A549 (cell line): Measurements from ENCODE around the gene OSGEPL1. TPM values are rescaled to one million over a fixed set of nuclear protein-coding genes. Genes with fewer than 3 reads are reported as not detected.

Experiments used
- ATAC-seq, 2 experiments: fragments of 200-7000 bp in 1 of 2; fragments of >200 bp in 1 of 2; cut with Nextera tagmentation in 1 of 2; cut with Tn5 transposase in 1 of 2; 3 replicates each; pipeline versions ENCODE4 v1.8.0 to v1.9.1; 2018 to 2020; ENCODE audit warnings: mild to moderate bottlenecking in 1 of 2, moderate library complexity in 1 of 2
- CTCF ChIA-PET: fragments of 300-600 bp; sonication (Branson Sonifier 250); formaldehyde crosslinking; extraction: SDS; loops from one replicate; lab custom pipeline; 2021; ENCODE audit warnings: antibody characterized with exemption, inconsistent platforms; lab: Yijun Ruan, JAX
- POLR2A ChIA-PET: fragments of 350-600 bp; formaldehyde crosslinking; extraction: SDS; loops from one replicate; lab custom pipeline; 2021; ENCODE audit warnings: antibody characterized with exemption, inconsistent platforms; lab: Yijun Ruan, JAX
- DNase-seq, 2 experiments: peaks; one replicate each; pipeline versions ENCODE4 v3.0.0 to v3.0.0-alpha.2; 2011 to 2016; ENCODE audit warnings: low read depth in 1 of 2, low spot score in 1 of 2
- FAIRE-seq: peaks from 2 replicates; lab custom pipeline; 2011; peaks lifted over from hg19 to GRCh38; lab: Jason Lieb, UNC
- H3K27ac ChIP-seq, 2 experiments: fragments of >200 bp; sonication (Bioruptor Twin); formaldehyde crosslinking; 3 replicates each; pipeline ENCODE4 v1.5.1; 2016 to 2017
- H3K4me1 ChIP-seq: fragments of >200 bp; sonication (Bioruptor Twin); formaldehyde crosslinking; 3 replicates; pipeline ENCODE4 v1.6.1; 2016
- H3K4me2 ChIP-seq: fragments of >200 bp; sonication (Bioruptor Twin); formaldehyde crosslinking; 3 replicates; pipeline ENCODE4 v1.6.1; 2016
- H3K4me3 ChIP-seq: fragments of >200 bp; sonication (Bioruptor Twin); formaldehyde crosslinking; 3 replicates; pipeline ENCODE4 v1.5.1; 2016
- H3K9me3 ChIP-seq: fragments of >200 bp; sonication (Bioruptor Twin); formaldehyde crosslinking; 3 replicates; pipeline ENCODE4 v1.6.1; 2016
- CBX2 ChIP-seq: fragments of 200-600 bp; sonication (generic); IDR thresholded peaks from 2 replicates; pipeline ENCODE4 v1.6.1; 2016; ENCODE audit warnings: low read depth, mild to moderate bottlenecking, borderline replicate concordance
- CBX8 ChIP-seq: fragments of 200-600 bp; sonication (generic); IDR thresholded peaks from 2 replicates; pipeline ENCODE4 v1.6.1; 2016
- CHD4 ChIP-seq: fragments of 200-600 bp; sonication (generic); IDR thresholded peaks from 2 replicates; pipeline ENCODE4 v1.6.1; 2016; ENCODE audit warnings: antibody characterized with exemption, mild to moderate bottlenecking, borderline replicate concordance
- FOSB ChIP-seq: fragments of 250-450 bp; sonication (Bioruptor Pico); IDR thresholded peaks from 2 replicates; pipeline ENCODE4 v1.5.0; 2020; ENCODE audit warnings: mild to moderate bottlenecking, moderate library complexity
- FOXS1 ChIP-seq: fragments of 250-450 bp; sonication (Bioruptor Pico); IDR thresholded peaks from 2 replicates; pipeline ENCODE4 v1.5.0; 2020; ENCODE audit warnings: mild to moderate bottlenecking, moderate library complexity
- HDAC2 ChIP-seq: fragments of 200-600 bp; sonication (generic); IDR thresholded peaks from 2 replicates; pipeline ENCODE4 v1.6.1; 2016
- HEYL ChIP-seq: fragments of 250-450 bp; sonication (Bioruptor Pico); IDR thresholded peaks from 2 replicates; pipeline ENCODE4 v1.8.0; 2021; ENCODE audit warnings: mild to moderate bottlenecking, moderate library complexity
- HOXA7 ChIP-seq: fragments of 250-450 bp; sonication (Bioruptor Pico); IDR thresholded peaks from 2 replicates; pipeline ENCODE4 v1.5.0; 2020; ENCODE audit warnings: mild to moderate bottlenecking, moderate library complexity
- JUN ChIP-seq, 2 experiments: fragments of >200 bp; sonication (Bioruptor Twin); formaldehyde crosslinking; IDR thresholded peaks; 2 replicates in 1 of 2; 3 replicates in 1 of 2; pipeline ENCODE4 v1.6.1; 2016 to 2017
- JUNB ChIP-seq: fragments of >200 bp; sonication (Bioruptor Twin); formaldehyde crosslinking; IDR thresholded peaks from 2 replicates; pipeline ENCODE4 v1.6.1; 2016
- KDM1A ChIP-seq: fragments of 200-600 bp; sonication (generic); IDR thresholded peaks from 2 replicates; pipeline ENCODE4 v1.6.1; 2016; ENCODE audit warnings: low read depth, mild to moderate bottlenecking
- KDM5A ChIP-seq: fragments of 200-600 bp; sonication (generic); IDR thresholded peaks from 2 replicates; pipeline ENCODE4 v1.6.1; 2016; ENCODE audit warnings: antibody characterized with exemption, mild to moderate bottlenecking
- NFE2L2 ChIP-seq: fragments of 150-350 bp; conservative IDR thresholded peaks from 2 replicates; pipeline ENCODE4 v1.6.1; 2014; ENCODE audit warnings: low read length
- NPAS2 ChIP-seq: fragments of 250-450 bp; sonication (Bioruptor Pico); IDR thresholded peaks from 2 replicates; pipeline ENCODE4 v1.8.0; 2022; ENCODE audit warnings: mild to moderate bottlenecking, moderate library complexity, borderline replicate concordance
- PHF8 ChIP-seq: fragments of 200-600 bp; sonication (generic); IDR thresholded peaks from 2 replicates; pipeline ENCODE4 v1.6.1; 2016; ENCODE audit warnings: low read depth, mild to moderate bottlenecking, antibody characterized with exemption, moderate library complexity, borderline replicate concordance
- RARB ChIP-seq: fragments of 250-450 bp; sonication (Bioruptor Pico); IDR thresholded peaks from 2 replicates; pipeline ENCODE4 v1.8.0; 2021; ENCODE audit warnings: mild to moderate bottlenecking, moderate library complexity
- SMC3 ChIP-seq: fragments of >200 bp; sonication (Bioruptor Twin); formaldehyde crosslinking; IDR thresholded peaks from 3 replicates; pipeline ENCODE4 v1.6.1; 2018; ENCODE audit warnings: inconsistent platforms
- TFCP2L1 ChIP-seq: fragments of 250-450 bp; sonication (Bioruptor Pico); IDR thresholded peaks from 2 replicates; pipeline ENCODE4 v1.5.0; 2021; ENCODE audit warnings: mild to moderate bottlenecking
- TP53 ChIP-seq: fragments of 250-450 bp; sonication (Bioruptor Pico); IDR thresholded peaks from 2 replicates; pipeline ENCODE4 v1.5.0; 2021; ENCODE audit warnings: mild to moderate bottlenecking, moderate library complexity
- ZFP36 ChIP-seq: fragments of 450-650 bp; IDR thresholded peaks from 2 replicates; pipeline ENCODE4 v1.6.1; 2014; ENCODE audit warnings: borderline replicate concordance; ENCODE audit not compliant: partially characterized antibody
- ZSCAN20 ChIP-seq: fragments of 250-450 bp; sonication (Bioruptor Pico); IDR thresholded peaks from 2 replicates; pipeline ENCODE4 v1.8.0; 2022; ENCODE audit warnings: mild to moderate bottlenecking, moderate library complexity
- WGBS: methylation state at CpG from one replicate; pipeline ENCODE4 v1.1.6; 2017; ENCODE audit errors: missing lambda C conversion rate; 5-methylcytosine and 5-hydroxymethylcytosine counted together
- polyA minus RNA-seq: library from RNA; depleted of rRNA, polyadenylated mRNA; stranded (reverse); fragments of >200 nt; gene quantifications from 2 replicates; pipeline ENCODE4 v1.2.3, GENCODE V29; 2011; rRNA and poly(A)+ RNA removed
- polyA plus RNA-seq, 4 experiments: library from polyadenylated mRNA; depleted of rRNA in 3 of 4; stranded (reverse); fragments of >200 nt; fragmentation: RNase III in 1 of 4; extraction: RNeasy Plus Mini Kit Qiagen cat#74134 plus additional on column Dnase treatment in 1 of 4; gene quantifications; 2 replicates in 3 of 4; 3 replicates in 1 of 4; pipeline ENCODE4 v1.2.3, GENCODE V29; 2011 to 2017
- TF ChIP-seq, protein P1 (sequence below): IDR thresholded peaks from 2 replicates; pipeline ENCODE4 v1.6.1; 2012; ENCODE audit warnings: low read depth, borderline replicate concordance
- TF ChIP-seq, protein P2 (sequence below): fragments of >200 bp; sonication (Bioruptor Twin); formaldehyde crosslinking; IDR thresholded peaks from 3 replicates; pipeline ENCODE4 v1.6.1; 2016
- TF ChIP-seq, protein P3 (sequence below): fragments of >200 bp; sonication (Bioruptor Twin); formaldehyde crosslinking; IDR thresholded peaks from 3 replicates; pipeline ENCODE4 v1.5.1; 2016
- TF ChIP-seq, protein P4 (sequence below): fragments of 200-600 bp; sonication (generic); IDR thresholded peaks from 2 replicates; pipeline ENCODE4 v1.6.1; 2016; ENCODE audit warnings: antibody characterized with exemption, mild to moderate bottlenecking, moderate library complexity
- TF ChIP-seq, protein P5 (sequence below): fragments of 450-650 bp; IDR thresholded peaks from 2 replicates; pipeline ENCODE4 v1.6.1; 2014; ENCODE audit warnings: antibody characterized with exemption
- TF ChIP-seq, protein P6 (sequence below): fragments of 250-450 bp; sonication (Bioruptor Pico); IDR thresholded peaks from 2 replicates; pipeline ENCODE4 v1.5.0; 2021; ENCODE audit warnings: mild to moderate bottlenecking, moderate library complexity, borderline replicate concordance

The OSGEPL1 gene, protein sequence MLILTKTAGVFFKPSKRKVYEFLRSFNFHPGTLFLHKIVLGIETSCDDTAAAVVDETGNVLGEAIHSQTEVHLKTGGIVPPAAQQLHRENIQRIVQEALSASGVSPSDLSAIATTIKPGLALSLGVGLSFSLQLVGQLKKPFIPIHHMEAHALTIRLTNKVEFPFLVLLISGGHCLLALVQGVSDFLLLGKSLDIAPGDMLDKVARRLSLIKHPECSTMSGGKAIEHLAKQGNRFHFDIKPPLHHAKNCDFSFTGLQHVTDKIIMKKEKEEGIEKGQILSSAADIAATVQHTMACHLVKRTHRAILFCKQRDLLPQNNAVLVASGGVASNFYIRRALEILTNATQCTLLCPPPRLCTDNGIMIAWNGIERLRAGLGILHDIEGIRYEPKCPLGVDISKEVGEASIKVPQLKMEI
- polyA plus RNA-seq (2011; rRNA removed) = 13.3 and 14.4 TPM in 2 replicates
- polyA plus RNA-seq (2012; cell fraction: cytosol; rRNA removed) = 3.9 and 4.4 TPM in 2 replicates
- 2.7 and 4.0 TPM in 2 replicates for polyA plus RNA-seq (2012; cell fraction: nucleus; rRNA removed)
- 8.2 to 9.0 TPM (median 8.6 TPM) in 3 replicates for polyA plus RNA-seq (2017; fragmentation: RNase III; extraction: RNeasy Plus Mini Kit Qiagen cat#74134 plus additional on column Dnase treatment)
- polyA minus RNA-seq = 10.3 and 11.1 TPM in 2 replicates

DNA sequence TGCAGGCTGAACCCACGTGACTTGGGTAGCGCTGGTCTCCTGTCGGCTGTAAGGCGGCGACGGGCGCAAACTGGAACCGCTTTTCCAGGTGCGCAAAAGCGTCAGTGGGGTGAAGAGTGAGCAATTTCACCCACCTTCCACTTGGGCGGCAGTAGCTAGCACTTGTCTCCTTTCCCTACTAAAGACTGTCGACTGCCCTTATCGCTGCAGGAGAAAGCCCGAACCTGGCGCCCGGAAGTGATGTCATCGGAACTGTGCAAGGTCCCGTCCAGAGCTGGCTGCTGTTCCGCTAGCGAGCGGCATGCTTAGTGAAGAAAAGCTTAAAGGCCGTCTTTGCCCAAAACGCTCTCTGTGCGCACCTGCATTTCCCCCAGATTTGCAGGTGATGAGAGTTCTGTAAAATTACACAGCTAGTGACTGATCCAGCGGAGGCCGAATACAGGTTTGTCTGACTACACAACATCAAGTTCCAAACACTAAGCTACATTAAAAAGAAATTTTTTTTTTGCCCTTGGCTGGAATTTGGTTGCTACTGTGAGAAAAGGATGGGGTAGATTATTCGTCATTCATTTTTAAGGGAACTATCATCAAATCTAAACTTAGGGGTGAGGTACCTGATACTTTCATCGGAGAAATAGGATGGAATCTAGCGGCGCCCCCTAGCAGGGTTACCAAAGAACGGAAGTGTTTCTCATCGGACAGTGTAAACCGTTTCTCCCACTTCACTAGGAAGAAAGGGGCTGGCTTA, at the start of gene OSGEPL1:
TSS of gene OSGEPL1 (minus strand) at position 242 of the 748 bp plus-strand sequence. CDS start 1,152 bp downstream, outside the sequence.
- H3K4me3 ChIP-seq = peak within 1 kb of the TSS; percentile 95
- H3K4me2 ChIP-seq = peak within 1 kb of the TSS; percentile 90
- peaks cover 13% of the 10 kb centered on the region for H3K4me1 ChIP-seq
- DNase-seq = peak; percentile 60 to 97
- ChIA-PET POLR2A (interaction anchor here (0.7 to 1.5 kb wide), 10 partner anchors 9 to 516 kb away, joined by 3 to 10 read pairs (median 4); partner anchors contain the start of genes ASNSD1, ORMDL1, PMS1 and SLC40A1), CTCF (interaction anchor here (0.6 to 6.5 kb wide), 24 partner anchors 9 to 368 kb away, joined by 3 to 40 read pairs (median 4); partner anchors contain the start of genes ANKAR, ORMDL1 and PMS1)
- no peaks in the 10 kb centered on the region for H3K9me3 ChIP-seq
- 1% methylated on average over 33 of the region's 33 CpGs for WGBS
- FAIRE-seq = peak; percentile 39
- H3K27ac ChIP-seq = peak within 1 kb of the TSS; percentile 94 to 98
- ATAC-seq = peak; percentile 98 to 99
- no peak for TF ChIP-seq CBX2
- TF ChIP-seq ZFP36 = no peak
- no peak for TF ChIP-seq KDM1A
- TF ChIP-seq NPAS2 (CRISPR knock-in tag) = no peak
- TF ChIP-seq TP53 (CRISPR knock-in tag) = no peak
- TF ChIP-seq HEYL (CRISPR knock-in tag) = no peak
- TF ChIP-seq, protein P1, sequence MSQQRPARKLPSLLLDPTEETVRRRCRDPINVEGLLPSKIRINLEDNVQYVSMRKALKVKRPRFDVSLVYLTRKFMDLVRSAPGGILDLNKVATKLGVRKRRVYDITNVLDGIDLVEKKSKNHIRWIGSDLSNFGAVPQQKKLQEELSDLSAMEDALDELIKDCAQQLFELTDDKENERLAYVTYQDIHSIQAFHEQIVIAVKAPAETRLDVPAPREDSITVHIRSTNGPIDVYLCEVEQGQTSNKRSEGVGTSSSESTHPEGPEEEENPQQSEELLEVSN = peak; percentile 35; the same call in 1 of the 2 replicates
- peak; percentile 55 for TF ChIP-seq KDM5A
- TF ChIP-seq SMC3 = 0 out of 3 replicates have a peak, but pooled peaks have one; percentile 10
- no peak for TF ChIP-seq FOSB (CRISPR knock-in tag)
- TF ChIP-seq, protein P2, sequence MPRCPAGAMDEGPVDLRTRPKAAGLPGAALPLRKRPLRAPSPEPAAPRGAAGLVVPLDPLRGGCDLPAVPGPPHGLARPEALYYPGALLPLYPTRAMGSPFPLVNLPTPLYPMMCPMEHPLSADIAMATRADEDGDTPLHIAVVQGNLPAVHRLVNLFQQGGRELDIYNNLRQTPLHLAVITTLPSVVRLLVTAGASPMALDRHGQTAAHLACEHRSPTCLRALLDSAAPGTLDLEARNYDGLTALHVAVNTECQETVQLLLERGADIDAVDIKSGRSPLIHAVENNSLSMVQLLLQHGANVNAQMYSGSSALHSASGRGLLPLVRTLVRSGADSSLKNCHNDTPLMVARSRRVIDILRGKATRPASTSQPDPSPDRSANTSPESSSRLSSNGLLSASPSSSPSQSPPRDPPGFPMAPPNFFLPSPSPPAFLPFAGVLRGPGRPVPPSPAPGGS = peak; percentile 80; the same call in 2 of the 3 replicates
- TF ChIP-seq, protein P3, sequence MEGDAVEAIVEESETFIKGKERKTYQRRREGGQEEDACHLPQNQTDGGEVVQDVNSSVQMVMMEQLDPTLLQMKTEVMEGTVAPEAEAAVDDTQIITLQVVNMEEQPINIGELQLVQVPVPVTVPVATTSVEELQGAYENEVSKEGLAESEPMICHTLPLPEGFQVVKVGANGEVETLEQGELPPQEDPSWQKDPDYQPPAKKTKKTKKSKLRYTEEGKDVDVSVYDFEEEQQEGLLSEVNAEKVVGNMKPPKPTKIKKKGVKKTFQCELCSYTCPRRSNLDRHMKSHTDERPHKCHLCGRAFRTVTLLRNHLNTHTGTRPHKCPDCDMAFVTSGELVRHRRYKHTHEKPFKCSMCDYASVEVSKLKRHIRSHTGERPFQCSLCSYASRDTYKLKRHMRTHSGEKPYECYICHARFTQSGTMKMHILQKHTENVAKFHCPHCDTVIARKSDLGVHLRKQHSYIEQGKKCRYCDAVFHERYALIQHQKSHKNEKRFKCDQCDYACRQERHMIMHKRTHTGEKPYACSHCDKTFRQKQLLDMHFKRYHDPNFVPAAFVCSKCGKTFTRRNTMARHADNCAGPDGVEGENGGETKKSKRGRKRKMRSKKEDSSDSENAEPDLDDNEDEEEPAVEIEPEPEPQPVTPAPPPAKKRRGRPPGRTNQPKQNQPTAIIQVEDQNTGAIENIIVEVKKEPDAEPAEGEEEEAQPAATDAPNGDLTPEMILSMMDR = peak; percentile 66
- no peak for TF ChIP-seq JUNB
- TF ChIP-seq HOXA7 (CRISPR knock-in tag) = 0 out of 2 replicates have a peak, but pooled peaks have one; percentile 54
- TF ChIP-seq, protein P4, sequence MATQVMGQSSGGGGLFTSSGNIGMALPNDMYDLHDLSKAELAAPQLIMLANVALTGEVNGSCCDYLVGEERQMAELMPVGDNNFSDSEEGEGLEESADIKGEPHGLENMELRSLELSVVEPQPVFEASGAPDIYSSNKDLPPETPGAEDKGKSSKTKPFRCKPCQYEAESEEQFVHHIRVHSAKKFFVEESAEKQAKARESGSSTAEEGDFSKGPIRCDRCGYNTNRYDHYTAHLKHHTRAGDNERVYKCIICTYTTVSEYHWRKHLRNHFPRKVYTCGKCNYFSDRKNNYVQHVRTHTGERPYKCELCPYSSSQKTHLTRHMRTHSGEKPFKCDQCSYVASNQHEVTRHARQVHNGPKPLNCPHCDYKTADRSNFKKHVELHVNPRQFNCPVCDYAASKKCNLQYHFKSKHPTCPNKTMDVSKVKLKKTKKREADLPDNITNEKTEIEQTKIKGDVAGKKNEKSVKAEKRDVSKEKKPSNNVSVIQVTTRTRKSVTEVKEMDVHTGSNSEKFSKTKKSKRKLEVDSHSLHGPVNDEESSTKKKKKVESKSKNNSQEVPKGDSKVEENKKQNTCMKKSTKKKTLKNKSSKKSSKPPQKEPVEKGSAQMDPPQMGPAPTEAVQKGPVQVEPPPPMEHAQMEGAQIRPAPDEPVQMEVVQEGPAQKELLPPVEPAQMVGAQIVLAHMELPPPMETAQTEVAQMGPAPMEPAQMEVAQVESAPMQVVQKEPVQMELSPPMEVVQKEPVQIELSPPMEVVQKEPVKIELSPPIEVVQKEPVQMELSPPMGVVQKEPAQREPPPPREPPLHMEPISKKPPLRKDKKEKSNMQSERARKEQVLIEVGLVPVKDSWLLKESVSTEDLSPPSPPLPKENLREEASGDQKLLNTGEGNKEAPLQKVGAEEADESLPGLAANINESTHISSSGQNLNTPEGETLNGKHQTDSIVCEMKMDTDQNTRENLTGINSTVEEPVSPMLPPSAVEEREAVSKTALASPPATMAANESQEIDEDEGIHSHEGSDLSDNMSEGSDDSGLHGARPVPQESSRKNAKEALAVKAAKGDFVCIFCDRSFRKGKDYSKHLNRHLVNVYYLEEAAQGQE = no peak
- TF ChIP-seq, protein P5, sequence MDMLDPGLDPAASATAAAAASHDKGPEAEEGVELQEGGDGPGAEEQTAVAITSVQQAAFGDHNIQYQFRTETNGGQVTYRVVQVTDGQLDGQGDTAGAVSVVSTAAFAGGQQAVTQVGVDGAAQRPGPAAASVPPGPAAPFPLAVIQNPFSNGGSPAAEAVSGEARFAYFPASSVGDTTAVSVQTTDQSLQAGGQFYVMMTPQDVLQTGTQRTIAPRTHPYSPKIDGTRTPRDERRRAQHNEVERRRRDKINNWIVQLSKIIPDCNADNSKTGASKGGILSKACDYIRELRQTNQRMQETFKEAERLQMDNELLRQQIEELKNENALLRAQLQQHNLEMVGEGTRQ = peak; percentile 89
- no peak for TF ChIP-seq ZSCAN20 (CRISPR knock-in tag)
- TF ChIP-seq JUN (IDR thresholded peaks at IDR 0.05) = peak; percentile 67 to 87; a peak in 4 of 5 replicates
- no peak for TF ChIP-seq CBX8
- TF ChIP-seq, protein P6, sequence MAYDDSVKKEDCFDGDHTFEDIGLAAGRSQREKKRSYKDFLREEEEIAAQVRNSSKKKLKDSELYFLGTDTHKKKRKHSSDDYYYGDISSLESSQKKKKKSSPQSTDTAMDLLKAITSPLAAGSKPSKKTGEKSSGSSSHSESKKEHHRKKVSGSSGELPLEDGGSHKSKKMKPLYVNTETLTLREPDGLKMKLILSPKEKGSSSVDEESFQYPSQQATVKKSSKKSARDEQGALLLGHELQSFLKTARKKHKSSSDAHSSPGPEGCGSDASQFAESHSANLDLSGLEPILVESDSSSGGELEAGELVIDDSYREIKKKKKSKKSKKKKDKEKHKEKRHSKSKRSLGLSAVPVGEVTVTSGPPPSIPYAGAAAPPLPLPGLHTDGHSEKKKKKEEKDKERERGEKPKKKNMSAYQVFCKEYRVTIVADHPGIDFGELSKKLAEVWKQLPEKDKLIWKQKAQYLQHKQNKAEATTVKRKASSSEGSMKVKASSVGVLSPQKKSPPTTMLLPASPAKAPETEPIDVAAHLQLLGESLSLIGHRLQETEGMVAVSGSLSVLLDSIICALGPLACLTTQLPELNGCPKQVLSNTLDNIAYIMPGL (CRISPR knock-in tag) = no peak
- TF ChIP-seq CHD4 = no peak
- peak; percentile 77 for TF ChIP-seq PHF8
- TF ChIP-seq RARB (CRISPR knock-in tag) = no peak
- TF ChIP-seq FOXS1 (CRISPR knock-in tag) = no peak
- TF ChIP-seq HDAC2 = no peak
- no peak for TF ChIP-seq NFE2L2
- no peak for TF ChIP-seq TFCP2L1 (CRISPR knock-in tag)
